IPS-11a (cell line): Measurements from ENCODE around the gene PTPN11.
"Not testable (repeated sequence)": the region's sequence is repeated elsewhere in the genome, so short reads cannot be mapped to it uniquely, and the experiment has no call there.

Experiments
- H3K4me3 ChIP-seq: one replicate; pipeline ENCODE4 v1.5.1; 2013; ENCODE audit warnings: low read depth, low read length, control low read depth

PTPN11 gene

GRCh38 chr12:112418608-112419296, at the start of gene PTPN11:
Gene PTPN11, plus strand, starts transcription at chr12:112418947. Its CDS starts 165 bp downstream, at chr12:112419112.
- H3K4me3 ChIP-seq: peak within 1 kb of the TSS; percentile 89

GRCh38 chr12:112370199-112370598, 48.5 kb upstream of the PTPN11 start:
- no peak overlapping the region for H3K4me3 ChIP-seq

DNA sequence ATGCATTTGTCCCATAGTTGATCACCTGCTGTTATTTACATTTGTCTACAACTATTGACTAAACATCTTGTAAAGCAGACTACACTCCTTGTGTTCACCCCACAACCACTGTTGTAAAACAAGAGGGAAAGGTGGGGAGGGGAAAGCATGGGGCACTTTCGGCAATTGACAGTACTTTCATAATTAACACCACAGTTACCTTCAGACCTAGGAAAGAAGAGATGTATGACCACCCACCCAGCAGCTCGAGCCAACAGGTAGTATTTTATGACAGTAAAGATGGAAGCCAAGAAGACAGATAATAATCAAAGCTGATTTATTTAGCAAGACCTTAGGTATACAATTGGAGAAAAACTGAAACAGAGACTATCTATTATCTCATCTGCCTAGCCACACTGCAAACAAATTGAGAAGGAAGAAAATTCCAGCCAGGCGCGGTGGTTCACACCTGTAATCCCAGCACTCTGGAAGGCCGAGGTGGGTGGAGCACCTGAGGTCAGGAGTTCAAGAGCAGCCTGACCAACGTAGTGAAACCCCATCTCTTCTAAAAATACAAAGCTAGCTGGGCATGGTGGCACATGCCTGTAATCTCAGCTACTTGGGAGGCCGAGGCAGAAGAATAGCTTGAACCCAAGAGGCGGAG, 47.8 kb upstream of the PTPN11 start:
- H3K4me3 ChIP-seq: no peak overlapping the region

- H3K4me3 ChIP-seq: no peak overlapping the region
Measured at GRCh38 chr12:112374166-112374740, 44.5 kb upstream of the PTPN11 start.

DNA sequence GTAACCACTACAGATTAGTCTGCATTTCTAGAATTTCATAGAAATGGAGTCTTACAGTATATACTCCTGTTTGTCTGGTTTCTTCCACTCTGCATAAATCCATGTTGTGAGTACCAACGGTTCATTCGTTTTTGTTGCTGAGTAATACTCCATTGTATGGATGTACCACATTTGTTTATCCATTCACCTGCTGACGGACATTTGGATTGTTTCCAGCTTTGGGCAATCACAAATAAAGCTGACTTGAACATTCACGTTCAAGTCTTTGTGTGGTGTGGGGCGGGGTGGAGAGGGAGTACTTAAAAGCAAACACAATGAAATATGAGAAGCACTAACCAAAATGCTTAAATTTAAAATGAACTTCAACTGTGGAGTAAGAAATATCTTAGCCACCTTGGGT, 43.6 kb upstream of the PTPN11 start:
- H3K4me3 ChIP-seq: no peak overlapping the region

DNA sequence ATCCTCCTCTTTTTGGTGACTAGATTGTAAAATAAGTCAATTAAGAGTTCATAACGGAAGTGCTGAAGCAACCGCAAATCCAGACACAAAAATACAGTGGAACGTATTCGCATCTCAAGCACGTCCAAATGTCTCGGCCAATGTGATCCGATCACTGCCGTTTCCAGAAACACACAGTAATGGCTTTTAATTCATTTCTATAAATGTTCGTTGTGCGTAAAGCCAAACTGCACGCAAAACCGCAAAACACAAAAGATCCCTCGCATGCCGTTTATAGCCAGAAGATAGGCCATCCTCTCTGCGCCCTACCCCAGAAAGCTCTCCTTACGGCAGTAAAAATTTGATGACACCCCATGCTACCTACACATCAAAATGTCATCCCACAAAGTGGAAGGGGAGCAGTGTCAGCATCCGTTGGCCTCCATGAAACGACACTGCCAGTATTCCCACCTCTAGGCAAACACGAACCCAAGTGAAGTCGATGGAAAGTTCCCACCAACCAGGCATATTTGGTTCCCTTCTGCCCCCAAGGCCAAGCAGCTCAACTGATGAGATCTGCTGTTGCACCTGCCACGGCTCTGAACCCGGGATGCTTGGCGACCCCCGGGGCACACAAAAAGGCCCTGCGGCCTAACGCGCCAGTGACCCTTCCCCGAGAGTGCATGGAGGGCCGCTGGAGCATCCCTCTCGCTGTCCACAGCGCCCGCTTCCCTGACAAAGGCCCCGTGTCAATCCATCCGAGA, 37.9 kb upstream of the PTPN11 start:
- peak overlapping the region; percentile 74 for H3K4me3 ChIP-seq

DNA sequence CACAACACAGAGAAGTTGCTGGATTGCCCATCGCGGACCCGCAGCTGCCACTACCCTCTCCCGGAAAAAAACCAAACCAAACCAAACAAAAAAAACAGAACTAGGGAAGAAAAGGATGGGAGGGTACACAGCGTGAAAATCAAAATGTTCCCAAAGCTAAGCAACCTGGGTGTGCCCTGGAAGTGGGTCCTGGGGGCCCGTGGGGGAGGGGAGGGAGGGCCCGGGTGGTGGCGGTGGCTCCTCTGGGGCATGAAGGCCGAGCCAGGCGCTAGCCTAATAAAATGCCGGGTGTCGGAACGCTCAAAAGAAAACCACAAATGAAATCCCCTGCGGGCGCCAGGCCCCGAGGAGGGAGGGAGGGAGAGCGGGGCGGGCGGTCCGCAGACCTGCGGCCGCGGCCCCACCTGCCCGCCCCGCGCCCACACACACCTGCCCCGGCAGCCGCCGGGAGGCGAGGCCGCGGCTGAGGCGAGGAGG, 37.3 kb upstream of the PTPN11 start:
- H3K4me3 ChIP-seq: peak overlapping the region; percentile 74

DNA sequence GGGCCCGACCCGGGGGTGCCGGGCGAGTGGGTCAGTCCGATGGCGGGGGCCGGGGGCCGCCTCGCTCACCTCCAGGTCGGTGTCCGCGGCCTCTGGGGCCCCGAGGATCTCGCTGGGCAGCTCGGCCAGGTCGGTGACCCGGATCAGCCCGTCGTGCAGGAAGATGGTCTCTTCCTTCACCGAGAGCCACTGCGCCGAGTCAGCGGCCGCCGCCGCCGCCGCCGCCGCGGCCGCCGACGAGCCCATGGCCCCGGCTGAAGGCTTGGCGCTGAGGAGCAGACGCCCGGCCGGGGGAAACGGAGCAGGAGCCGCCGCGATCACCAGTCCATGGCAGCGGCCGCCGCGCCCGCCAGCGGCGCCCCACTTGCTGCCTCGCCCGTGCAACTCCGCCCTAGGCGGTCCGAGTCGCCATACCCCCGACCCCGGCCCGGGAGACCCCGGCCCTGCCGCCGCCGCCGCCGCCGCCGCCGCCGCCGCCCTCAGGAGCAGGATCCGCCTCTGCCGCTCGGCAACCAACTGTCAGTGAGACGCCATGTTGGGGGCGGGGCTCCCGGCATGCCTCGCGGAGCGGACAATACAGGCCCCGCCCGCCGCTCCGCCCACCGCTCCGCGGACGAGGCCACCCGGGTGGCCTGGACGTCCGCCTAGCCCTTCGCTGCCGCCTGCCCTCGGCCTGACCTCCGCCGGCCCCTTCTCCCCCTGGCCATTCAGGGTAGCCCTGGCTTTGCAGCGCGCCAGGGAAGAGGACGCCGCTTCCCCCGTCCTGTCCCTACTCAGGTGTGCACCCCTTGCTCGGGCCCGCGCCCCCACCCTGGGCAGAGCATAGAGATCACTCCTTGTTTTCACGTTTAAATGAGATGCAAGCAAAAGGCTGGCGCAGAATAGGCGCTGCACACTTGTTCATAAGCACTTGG, 36.6 kb upstream of the PTPN11 start, which contains the start of gene HECTD4:
HECTD4 (minus strand) TSS at position 549 of the 914 bp plus-strand sequence; CDS start at position 246, 303 bp downstream.
- peak within 1 kb of the TSS; percentile 74 for H3K4me3 ChIP-seq

GRCh38 chr12:112382866-112383265, 35.9 kb upstream of the PTPN11 start:
- peak overlapping the region; percentile 74 for H3K4me3 ChIP-seq

DNA sequence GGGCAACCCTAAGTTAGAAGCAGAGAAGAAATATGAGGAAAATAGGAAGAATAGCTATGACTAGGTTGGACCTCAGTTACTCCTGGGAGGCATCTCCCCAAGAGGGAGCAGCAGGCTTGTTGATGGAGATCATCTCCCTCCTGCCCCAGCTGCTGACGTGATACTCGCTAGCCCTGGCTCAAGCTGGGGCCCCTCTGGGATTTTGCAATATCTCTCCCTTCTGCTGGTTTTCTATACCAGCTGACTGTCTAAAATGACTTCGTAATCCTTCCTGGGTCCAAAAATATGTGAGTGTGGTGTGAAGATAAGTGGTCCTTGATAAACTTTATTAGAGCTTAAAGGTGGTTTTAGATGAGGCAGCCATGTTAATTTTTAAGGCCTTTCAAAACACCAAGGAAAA, 32.0 kb upstream of the PTPN11 start:
- no peak overlapping the region for H3K4me3 ChIP-seq

DNA sequence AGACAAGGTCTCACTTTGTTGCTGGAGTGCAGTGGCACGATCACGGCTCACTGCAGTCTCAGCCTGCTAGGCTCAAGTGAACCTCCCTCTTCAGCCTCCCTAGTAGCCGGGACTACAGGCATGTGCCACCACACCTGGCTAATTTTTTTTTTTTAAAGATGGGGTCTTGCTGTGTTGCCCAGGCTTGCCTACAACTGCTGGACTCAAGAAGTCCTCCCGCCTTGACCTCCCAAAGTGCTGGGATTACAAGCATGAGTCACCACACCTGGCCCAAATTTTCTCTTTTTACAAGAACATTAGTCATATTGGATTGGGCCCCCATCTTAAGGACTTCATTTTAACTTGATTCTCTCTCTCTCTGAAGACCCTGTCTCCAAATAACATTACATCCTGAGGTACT, 29.5 kb upstream of the PTPN11 start:
- no peak overlapping the region for H3K4me3 ChIP-seq

- not testable (repeated sequence) for H3K4me3 ChIP-seq
Measured at GRCh38 chr12:112389922-112390654, 28.7 kb upstream of the PTPN11 start.

DNA sequence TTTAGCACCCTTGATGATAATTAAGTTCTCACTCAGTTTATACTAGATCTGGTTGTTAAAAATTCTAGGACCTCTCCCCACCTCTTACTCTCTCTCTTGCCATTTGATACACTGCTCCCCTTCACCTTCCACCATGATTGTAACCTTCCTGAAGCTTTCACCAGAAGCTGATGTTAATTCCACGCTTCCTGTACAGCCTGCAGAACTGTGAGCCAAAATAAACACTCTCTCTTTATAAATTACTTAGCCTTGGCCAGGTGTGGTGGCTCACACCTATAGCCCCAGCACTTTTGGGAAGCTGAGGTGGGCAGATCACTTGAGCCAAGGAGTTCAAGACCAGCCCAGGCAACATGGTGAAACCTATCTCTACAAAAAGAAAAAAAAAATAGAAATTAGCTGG, 25.4 kb upstream of the PTPN11 start:
- no peak overlapping the region for H3K4me3 ChIP-seq

DNA sequence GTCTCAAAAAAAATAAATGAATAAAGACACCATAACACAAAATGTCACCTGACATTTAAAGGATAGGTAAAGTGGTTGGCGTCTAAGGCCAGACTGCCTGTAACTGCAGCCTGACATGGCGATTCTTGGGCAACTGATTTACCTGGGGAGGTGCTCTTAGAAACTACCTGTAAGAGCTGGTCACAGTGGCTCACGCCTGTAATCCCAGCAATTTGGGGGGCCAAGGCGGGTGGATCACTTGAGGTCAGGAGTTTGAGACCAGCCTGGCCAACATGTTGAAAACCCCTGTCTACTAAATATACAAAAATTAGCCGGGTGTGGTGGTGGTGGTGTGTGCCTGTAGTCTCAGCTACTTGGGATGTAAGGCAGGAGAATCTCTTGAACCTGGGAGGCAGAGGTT, 17.7 kb upstream of the PTPN11 start:
- no peak overlapping the region for H3K4me3 ChIP-seq

- no peak overlapping the region for H3K4me3 ChIP-seq
Measured at GRCh38 chr12:112401903-112402498, 16.7 kb upstream of the PTPN11 start.

DNA sequence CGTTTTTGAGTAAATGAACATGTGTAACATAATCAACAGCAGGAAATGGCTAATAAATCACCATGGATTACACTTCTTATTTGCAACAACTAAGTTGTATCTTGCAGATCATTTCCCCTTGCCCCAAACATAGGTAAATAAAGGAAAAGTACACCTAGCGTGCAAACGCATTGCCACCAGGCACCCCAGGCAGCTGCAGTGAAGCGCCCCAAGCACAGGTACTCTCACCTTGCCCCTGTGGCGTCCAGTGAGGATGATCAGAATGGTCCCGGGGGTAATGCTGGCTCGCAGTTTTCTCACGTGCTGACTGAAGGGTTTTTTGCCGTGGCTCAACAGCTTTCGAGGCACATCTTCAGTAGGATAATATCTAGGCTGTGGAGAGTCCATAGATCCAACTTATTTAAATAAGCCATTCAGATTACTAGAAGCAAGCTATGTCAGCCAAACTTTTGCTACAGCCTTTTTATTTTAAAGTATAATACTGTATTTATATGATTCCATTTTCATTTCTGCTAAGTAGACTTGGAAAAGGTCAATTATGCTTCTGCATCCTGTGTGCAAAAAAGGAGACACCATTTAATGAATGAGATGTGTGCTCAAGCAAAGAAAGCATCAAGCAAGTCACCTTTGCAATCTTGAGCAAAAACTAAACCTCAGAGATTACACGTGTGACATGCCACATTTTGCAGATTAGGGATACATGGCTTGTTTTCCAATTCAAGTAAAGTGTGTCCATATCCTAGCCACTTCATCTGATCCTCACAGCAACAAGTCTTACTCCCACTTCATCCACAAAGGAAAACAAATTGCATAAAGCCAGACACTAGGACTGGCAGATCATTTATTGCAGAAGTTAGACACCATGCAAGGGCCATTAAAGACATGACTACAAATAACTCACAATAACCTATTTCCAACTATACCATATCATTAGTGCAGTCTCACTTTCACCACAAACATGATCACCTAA, 11.9 kb upstream of the PTPN11 start:
- H3K4me3 ChIP-seq: peak overlapping the region; percentile 2

GRCh38 chr12:112407683-112408082, 11.1 kb upstream of the PTPN11 start:
- peak overlapping the region; percentile 33 for H3K4me3 ChIP-seq

- H3K4me3 ChIP-seq: peak overlapping the region; percentile 99
Measured at GRCh38 chr12:112408621-112409020, 10.1 kb upstream of the PTPN11 start.
